Dermis blood vessel endothelial cell (primary cell): ENCODE data around the gene HHIPL2. TPM values are rescaled to one million over a fixed set of nuclear protein-coding genes. Genes with fewer than 3 reads are reported as not detected.
"Not testable (repeated sequence)": the region's sequence is repeated elsewhere in the genome, so short reads cannot be mapped to it uniquely, and the experiment has no call there.

Experiments used
- DNase-seq: peaks from one replicate; pipeline ENCODE4 v3.0.0; 2010
- total RNA-seq: library from RNA; depleted of rRNA; stranded (reverse); fragments of >200 nt; gene quantifications from 2 replicates; pipeline ENCODE4 v1.2.3, GENCODE V29; 2014

The HHIPL2 gene
- total RNA-seq, 1 donor from 2014 or later = not detected

DNA sequence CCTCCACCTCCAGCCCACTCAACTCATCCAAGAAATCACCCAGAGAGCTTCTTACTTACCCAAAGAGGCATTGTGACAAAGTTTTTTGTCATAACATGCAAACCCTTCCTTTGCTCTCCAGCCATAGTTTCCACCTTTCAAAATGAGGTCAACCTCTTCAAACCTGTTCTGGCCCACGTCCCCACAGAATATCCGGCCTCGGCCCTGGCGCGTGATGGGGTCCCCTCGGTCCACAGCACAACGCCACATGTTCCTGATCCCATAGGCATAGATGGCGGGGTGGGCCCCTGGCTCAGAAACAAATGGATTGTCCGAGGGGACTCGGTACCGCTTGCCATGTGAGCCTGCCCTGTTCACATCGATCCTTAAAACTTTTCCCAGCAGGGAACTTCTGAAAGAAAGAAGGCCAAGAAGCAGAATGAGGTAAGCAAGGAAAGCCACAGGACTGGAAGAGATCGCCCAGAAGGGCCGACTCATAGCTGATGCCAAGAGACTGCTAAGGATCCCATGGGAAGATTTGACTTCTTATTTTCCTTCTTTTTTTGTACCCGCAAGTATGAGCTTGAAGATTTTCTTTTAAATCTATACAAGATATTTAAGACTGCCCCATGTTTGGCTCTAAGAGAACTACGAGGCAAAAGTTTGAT, 7.8 kb downstream of the HHIPL2 start:
- DNase-seq = no peak

DNA sequence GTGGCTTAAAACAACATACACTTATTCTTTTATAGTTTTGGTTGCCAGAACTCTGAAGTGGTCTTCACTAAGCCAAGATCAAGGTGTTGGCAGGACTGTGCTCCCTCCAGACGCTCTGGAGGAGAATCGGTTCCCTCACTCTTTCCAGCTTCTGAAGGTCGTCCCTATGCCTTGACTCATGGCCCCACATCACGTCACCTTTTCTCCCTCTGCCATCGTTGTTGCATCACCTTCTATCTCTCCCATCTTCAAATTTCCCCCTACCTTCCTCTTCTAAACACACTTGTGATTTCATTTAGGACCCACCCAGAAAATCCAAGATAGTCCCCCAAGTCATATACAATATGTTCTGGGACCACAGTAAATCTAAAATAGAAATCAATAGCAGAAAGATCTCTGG, 12.4 kb downstream of the HHIPL2 start:
- no peak for DNase-seq

DNA sequence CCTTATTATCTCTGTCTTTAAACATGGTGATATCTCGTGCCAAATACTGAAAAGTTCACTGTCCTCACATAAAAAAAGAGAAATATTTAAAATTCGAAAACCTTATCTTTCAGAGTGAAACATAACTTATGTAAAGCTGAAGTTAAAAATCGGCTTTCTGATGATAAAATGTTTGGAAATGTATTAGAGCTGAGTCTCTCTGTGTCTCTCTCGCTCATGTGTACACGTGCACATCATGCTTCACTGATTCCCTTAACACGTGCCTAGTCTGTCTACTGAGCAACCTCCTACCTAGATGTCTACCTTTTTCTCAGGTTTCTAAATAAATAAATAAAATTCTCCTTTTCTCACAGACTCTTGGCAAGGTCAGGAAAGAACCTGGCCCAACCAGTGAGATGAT, 17.1 kb downstream of the HHIPL2 start:
- DNase-seq = no peak

DNA sequence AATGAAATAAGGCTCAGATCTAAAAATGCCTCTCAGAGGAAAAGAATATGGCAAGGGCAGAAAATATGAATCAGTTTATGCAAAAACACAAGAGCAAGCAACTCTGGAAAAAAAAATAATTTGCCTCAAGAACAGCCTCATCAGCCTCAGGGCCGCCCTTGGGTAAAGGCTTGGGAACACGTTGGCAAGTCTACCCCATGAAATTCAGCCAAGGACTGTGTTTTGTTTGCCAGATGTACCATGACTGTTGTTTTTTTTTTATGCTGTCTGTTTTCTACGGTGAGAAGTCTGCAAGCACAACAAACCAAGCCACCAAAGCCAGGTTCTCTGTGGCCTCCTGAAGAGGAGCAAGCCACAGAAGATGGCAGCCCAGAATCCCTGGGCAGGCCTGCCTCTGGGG, 18.0 kb downstream of the HHIPL2 start:
- no peak for DNase-seq

DNA sequence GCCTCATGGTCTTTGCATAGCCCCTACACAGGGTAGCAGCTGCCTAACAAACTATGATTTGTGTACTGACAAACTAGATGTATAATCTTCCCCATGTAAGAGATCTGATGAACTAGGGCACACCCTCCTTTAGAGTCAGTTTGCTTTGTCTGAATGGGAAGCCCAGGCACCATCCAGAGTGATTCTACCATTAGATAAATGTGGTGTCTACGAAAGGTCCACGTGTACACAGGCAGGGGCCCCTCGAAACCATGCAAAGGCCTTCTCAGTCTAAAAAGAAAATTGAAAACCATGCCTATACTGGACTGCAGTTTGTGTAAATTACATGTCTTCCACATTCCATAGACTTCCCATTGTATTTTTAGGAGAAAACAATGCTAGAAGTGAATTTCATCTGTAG, 18.7 kb downstream of the HHIPL2 start:
- no peak for DNase-seq

DNA sequence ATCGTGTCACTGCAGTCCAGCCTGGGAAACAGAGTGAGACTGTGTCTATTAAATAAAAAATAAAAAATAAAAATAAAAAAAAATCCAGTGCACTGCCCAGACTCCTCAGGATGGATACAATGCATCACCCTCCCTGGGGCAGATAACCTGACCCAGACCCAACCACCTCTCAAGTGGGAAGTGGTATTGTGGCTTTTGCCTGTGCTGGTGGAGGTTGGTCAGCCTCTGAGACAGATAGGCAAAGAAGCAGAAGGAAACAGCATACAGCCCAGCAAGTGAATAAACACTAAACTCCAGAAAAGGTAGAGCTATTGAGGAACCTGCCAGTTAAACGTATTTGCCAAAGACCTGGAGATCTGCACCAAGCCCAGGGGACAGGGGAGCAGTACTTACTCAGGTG, 22.0 kb downstream of the HHIPL2 start:
- DNase-seq = no peak

DNA sequence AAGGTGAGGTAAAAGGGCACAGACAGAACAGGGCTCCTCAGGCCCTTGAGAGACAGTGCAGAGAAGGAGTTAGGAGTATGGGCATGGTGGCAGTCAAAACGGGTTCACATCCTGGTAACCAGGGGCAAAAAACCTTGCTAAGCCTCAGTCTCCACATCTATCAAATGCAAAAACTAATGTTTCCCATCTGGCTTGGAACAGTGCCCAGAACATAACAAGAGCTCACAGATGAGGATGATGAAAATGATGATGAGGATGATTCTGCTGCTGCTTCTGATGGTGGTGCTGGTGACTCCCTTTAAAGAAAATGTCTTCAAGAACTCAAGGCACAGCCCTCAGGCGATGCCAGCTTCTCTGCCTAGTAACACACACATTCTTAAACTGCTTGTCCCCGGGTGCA, 24.1 kb downstream of the HHIPL2 start:
- no peak for DNase-seq

DNA sequence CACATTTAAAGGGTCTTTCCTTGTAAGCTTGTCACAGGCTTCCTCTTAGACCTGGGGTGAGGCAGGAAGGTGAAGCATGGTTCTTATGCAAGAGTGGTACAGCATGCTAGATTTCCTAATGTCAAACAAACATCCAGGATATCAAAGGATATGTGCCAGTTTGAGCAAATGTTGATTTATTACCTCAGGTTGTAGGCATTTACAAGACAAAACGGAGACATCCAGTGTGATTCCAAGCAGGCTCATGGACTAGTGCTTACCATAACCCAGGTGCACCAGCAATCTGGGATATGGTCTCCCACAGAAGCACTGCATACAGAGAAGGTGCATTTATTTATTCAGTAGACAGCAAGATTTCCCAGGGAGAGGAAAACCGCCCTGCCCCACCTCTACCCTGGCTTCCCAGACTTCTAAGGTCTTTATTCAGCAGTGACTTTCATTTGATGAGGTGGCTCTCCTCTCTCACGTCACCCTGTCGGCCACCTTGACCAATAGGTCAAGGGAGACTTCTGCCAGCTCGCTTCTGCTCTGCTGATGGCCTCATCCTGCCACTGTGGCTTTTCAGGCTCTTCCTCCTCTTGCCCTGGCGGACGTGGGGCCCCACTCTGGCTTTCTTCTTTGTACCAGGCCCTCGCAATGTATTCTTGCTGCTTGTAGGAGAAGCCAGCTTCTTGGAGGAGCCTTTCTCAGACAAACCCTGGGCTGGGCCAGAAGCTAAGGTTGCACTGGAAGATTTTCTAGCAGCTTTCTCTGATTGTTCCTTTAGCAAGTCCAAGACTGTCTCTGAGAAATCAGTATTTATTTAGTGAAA, 25.6 kb downstream of the HHIPL2 start:
- no peak for DNase-seq

DNA sequence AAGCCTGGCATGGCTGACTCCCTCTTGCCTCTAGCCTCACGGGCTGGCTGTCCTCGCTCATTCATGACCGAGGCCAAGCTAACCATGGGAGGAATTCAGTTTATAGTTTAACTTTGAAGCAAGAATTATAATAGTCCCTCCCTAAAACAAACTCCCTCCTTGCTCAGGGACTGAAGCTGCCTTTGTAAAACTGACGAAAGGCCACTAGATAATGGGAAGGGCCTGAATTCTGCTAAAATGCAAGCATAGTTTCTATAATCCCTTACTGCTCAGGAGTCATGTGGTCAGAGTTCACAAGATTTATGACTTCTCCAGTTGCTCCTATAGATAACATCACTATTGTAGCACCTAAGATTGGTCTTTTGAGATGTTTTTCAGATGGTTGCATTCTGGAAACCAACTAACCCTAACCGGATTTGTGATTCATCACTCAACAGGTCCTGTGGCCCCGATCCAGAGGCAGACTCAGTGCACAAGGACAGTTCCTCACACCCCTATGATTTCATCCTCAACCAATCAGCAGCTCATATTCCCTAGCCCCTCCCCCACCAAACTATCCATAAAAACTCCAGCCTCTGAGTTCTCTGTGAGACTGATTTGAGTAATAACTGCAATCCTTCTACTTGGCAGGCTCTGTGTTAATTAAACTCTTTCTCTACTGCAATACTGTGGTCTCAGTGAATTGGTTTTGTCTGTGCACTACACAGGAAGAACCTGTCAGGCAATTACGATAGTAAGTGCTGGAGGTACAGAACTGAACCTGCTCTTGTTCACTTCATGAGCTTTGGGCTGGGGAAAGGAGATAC, 26.4 kb downstream of the HHIPL2 start:
- peak; percentile 28 for DNase-seq

DNA sequence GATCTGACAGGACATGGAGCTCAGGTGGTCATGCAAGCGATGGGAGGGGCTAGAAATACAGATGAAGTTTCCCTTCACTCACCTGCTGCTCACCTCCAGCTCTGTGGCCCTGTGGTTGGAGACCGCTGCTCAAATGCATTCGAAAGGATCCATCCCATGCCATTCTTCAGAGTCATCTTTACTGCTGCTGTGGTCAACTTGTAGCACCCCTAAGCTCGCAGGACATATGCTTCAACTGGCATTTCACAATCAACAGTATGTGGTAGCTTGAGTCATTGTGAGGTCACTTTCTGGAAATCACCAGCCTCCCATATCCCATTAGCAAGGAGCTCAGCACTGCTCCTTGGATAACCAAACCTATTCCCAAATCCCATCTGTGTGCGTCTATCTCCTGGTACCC, 58.4 kb downstream of the HHIPL2 start:
- DNase-seq = not testable (repeated sequence)

DNA sequence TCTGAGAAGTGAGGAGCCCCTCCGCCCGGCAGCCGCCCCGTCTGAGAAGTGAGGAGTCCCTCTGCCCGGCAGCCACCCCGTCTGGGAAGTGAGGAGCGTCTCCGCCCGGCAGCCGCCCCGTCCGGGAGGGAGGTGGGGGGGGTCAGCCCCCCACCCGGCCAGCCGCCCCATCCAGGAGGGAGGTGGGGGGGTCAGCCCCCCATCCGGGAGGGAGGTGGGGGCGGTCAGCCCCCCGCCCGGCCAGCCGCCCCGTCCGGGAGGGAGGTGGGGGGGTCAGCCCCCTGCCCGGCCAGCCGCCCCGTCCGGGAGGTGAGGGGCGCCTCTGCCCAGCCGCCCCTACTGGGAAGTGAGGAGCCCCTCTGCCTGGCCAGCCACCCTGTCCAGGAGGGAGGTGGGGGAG, 60.1 kb downstream of the HHIPL2 start:
- DNase-seq = not testable (repeated sequence)

DNA sequence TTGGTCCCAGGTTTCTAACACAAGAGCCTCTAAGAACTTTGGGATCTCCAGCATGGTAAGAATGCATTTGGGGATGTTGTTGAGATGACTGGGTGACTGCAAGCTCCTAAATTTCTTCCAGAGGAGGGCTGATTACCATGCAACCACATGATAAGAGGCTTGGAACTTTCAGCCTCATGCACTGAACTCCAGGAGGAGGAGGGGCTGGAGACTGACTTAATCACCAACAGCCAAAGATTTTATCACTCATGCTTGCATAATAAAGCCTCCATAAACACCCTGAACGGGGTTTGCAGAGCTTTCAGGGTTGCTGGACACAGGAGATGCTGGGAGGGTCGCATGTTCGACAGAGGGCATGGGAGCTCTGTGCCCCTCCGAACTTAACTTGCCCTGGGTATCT, 63.9 kb downstream of the HHIPL2 start:
- not testable (repeated sequence) for DNase-seq

DNA sequence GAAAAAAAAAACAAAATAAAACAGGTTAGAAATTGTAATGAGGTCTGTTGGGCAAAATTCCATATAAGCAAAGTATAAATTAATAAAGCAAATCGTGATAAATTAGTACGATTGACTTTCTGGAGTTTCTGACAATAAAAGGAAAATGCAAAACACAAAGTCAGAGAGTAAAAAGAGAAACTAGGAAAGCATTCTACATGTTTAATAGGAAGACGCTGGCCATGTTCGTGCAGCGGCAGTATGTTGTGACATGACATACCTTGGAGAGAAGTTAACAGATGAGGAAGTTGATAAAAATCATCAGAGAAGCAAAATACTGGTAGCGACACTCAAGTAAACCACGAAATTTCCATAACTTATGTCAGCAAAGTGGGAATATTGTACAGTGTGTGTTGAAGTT, 68.3 kb downstream of the HHIPL2 start:
- not testable (repeated sequence) for DNase-seq

DNA sequence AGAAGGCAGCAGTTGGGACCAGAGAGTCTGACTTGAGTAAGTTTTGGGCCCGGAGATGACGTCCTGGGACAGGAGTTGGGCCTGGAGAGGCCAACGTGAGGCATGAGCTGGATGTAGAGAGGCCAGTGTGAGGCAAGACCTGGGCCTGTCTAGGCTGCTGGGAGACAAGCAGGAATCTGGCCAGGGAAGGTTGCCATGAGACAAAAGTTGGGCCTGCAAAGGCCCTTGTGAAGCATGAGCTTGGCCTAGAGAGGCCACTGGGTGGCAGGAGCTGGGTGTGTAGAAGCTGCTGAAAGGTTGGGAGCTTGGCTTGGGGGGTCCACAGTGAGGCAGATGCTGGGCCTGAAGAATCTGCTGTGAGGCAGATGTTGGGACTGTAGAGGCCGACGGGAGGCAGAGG, 71.5 kb downstream of the HHIPL2 start:
- not testable (repeated sequence) for DNase-seq

DNA sequence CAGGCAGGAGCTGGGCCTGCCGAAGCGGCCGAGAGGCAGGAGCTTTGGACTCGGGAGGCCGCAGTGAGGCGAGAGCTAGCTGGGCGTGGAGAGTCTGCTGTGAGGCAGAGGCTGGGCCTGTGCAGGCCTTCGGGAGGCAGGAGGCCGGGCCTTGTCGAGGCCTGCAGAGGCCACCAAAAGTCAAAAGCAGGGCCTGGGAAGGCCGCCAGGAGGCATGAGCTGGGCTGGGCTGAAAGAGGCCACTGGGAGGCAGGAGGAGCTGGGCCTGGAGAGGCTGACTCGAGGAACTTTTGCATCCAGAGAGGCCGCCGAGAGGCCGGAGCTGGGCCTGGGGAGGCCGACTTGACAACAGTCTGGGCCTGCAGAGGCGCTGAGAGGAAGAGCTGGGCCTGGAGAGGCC, 74.2 kb downstream of the HHIPL2 start:
- not testable (repeated sequence) for DNase-seq

DNA sequence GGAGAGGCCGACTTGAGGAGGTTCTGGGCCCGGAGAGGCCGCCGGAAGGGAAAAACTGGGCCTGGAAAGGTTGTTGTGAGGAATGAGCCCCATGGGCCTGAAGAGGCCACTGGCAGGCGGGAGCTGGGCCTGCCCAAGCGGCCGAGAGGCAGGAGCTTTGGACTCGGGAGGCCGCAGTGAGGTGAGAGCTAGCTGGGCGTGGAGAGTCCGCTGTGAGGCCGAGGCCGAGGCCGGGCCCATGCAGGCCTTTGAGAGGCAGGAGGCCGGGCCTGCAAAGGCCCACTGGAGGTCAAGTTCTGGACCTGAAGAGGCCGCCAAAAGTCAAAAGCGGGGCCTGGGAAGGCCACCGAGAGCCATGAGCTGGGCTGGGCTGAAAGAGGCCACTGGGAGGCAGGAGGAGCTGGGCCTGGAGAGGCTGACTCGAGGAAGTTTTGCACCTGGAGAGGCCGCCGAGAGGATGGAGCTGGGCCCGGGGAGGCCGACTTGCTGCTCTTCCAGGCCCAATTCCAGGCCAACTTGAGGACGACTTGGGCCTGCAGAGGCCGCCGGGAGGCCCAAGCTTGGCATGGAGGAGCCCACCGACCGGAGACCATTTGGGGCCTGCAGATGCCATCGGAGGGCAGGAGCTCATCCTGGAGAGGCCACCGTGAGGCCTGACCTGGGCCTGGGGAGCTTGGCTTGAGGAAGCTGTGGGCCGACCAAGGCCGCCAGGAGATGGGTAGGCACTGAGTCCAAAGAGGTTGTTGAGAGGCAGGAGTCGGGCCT, 74.9 kb downstream of the HHIPL2 start:
- DNase-seq = not testable (repeated sequence)

Other genes starting within 250 kb of the HHIPL2 start
- gene TAF1A, start 41.8 kb upstream of the HHIPL2 start, total RNA-seq = 5.3 and 6.5 TPM in 2 replicates
- gene MIA3, start 70.0 kb upstream of the HHIPL2 start, total RNA-seq = 44.4 and 45.4 TPM in 2 replicates
- 51.4 and 102 TPM in 2 replicates for gene AIDA, start 164.4 kb upstream of the HHIPL2 start, total RNA-seq
- 46.6 and 63.0 TPM in 2 replicates for gene BROX, start 164.5 kb upstream of the HHIPL2 start, total RNA-seq
- gene FAM177B, start 189.1 kb upstream of the HHIPL2 start, total RNA-seq = not detected in 2 replicates